Ramos (cell line): ENCODE measurements around the gene ENC1.

Experiments
- in situ Hi-C: fragments of 300-500 bp; cut with MboI; formaldehyde crosslinking; loops from one replicate; pipeline ENCODE4 v1.14.3; 2022; ENCODE audit warnings: low sequenced_read_pairs; ENCODE audit not compliant: unreplicated experiment

ENC1 gene

DNA sequence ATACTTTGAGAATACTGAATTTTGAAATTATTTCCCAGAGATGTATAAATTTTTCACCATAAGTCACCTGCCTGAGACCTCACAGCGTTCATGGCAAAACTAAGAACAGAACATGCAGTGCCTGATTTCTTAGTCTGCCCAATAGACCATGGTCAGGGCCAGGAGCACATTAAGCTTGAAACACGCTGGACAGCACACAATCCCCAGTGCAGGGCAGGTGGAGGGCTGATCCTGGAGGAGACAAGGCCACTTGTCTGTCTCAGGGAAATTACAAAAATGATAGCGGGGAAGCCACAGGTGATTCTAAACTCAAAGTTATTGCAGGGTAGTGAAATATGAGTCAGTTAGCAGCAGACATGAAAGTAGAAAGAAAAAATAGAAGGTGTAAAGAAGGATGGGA, 18.6 kb upstream of the ENC1 start:
- in situ Hi-C loops, result loop anchor here (25.0 kb wide), 1 partner anchor 253 kb away; no protein-coding TSS in a partner anchor

GRCh38 chr5:74657165-74657564, 16.6 kb upstream of the ENC1 start:
- in situ Hi-C loops, result loop anchor here (25.0 kb wide), 1 partner anchor 255 kb away; no protein-coding TSS in a partner anchor

GRCh38 chr5:74655716-74656115, 15.2 kb upstream of the ENC1 start:
- in situ Hi-C loops, result loop anchor here (25.0 kb wide), 1 partner anchor 257 kb away; no protein-coding TSS in a partner anchor

GRCh38 chr5:74655206-74655605, 14.7 kb upstream of the ENC1 start:
- in situ Hi-C loops, result loop anchor here (25.0 kb wide), 1 partner anchor 257 kb away; no protein-coding TSS in a partner anchor

- in situ Hi-C loops, result loop anchor here (5.0 to 25.0 kb wide), 2 partner anchors 258 to 752 kb away; no protein-coding TSS in a partner anchor
Measured at GRCh38 chr5:74653991-74654390, 13.5 kb upstream of the ENC1 start.

DNA sequence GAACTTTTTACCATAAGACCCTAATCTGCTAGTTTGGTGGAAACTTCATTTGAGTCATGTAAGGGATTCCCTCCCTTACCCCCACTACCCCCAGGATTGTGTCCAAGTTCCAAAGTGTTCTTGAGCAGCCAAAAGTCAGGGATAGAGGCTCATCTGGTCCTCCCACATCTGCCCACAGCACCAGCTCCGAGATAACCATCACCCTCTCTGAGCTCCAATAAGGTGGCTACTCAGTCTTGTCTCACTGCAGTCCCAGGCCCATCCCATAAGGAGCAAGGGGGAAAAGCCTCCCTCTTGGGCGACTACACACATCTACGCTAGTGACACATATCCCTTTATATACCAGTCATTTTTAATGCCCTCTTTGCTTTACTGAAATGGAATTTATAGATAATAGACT, 12.0 kb upstream of the ENC1 start:
- in situ Hi-C loops, result loop anchor here (5.0 to 25.0 kb wide), 2 partner anchors 260 to 750 kb away; no protein-coding TSS in a partner anchor

- in situ Hi-C loops, result loop anchor here (5.0 to 25.0 kb wide), 2 partner anchors 261 to 749 kb away; no protein-coding TSS in a partner anchor
Measured at GRCh38 chr5:74651710-74652109, 11.2 kb upstream of the ENC1 start.

DNA sequence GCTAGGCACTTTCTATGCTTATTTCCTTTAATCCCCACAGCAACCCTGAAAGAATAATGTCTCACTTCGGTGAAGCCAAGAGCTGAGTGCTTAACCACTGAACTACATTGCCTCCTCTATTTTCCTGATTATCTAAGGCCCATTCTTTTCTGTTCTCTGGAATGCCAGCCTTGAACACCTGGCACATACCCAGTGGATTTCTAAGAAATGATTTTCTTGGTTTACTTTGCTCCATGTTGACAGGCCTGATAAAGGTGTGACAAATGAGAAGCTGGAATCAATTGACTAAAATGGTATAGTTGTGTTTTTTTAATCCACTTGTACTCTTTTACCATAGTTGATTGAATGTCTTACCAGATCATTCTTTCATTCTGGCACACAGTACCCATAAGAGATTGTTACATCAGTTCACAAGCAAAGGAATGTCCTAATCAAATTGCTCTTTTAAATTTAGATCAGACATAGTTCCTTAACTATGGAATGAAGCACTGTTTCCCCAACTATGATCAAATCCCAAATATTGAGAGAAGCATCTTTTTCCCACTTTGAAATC, 9.0 kb upstream of the ENC1 start:
- in situ Hi-C loops, result loop anchor here (10.0 kb wide), 1 partner anchor 255 kb away; no protein-coding TSS in a partner anchor

- in situ Hi-C loops, result loop anchor here (10.0 kb wide), 1 partner anchor 254 kb away; no protein-coding TSS in a partner anchor
Measured at GRCh38 chr5:74648835-74649293, 8.3 kb upstream of the ENC1 start.

GRCh38 chr5:74647096-74647495, 6.6 kb upstream of the ENC1 start:
- in situ Hi-C loops, result loop anchor here (10.0 kb wide), 1 partner anchor 252 kb away; no protein-coding TSS in a partner anchor

DNA sequence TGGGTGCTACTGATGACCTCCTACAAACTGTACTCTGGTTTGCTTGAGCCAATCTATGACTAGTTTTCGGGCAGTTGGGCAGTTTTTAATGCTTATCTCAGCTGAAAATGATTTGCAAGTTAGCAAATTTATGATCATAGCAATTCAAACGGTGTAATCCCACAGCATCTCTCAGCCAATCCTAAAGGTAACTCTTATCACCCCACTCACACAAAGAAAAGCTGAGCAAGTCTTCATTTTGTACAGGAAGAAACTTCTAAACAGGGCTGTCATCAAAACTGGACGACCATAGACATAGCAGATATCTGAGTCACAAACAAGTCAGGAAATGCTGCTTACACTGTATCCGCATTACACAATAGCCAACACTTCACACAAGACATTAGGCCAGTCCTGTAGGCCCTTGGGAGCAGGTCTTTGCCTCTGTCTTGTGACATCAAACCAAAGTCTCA, 2.6 kb upstream of the ENC1 start:
- in situ Hi-C loops, result loop anchor here (10.0 kb wide), 1 partner anchor 248 kb away; no protein-coding TSS in a partner anchor

DNA sequence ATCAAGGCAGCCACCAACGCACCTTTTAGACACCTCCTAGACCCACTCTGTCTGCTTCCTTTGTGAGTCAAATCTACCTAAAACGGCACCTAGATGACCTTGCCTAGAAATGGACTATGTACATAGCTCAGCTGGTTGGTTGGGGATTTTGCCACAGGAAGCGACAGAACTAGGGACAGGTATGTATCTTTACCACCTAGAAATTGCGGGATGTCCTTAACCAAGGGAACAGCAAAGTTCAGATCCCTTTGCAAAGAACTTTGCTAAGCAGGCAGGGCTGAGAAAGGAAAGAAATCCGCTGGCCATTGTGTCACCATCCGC, 2.0 kb upstream of the ENC1 start:
- in situ Hi-C loops, result loop anchor here (10.0 kb wide), 1 partner anchor 248 kb away; no protein-coding TSS in a partner anchor

GRCh38 chr5:74641735-74642542, 1.4 kb upstream of the ENC1 start:
- in situ Hi-C loops, result loop anchor here (10.0 kb wide), 1 partner anchor 247 kb away; no protein-coding TSS in a partner anchor

DNA sequence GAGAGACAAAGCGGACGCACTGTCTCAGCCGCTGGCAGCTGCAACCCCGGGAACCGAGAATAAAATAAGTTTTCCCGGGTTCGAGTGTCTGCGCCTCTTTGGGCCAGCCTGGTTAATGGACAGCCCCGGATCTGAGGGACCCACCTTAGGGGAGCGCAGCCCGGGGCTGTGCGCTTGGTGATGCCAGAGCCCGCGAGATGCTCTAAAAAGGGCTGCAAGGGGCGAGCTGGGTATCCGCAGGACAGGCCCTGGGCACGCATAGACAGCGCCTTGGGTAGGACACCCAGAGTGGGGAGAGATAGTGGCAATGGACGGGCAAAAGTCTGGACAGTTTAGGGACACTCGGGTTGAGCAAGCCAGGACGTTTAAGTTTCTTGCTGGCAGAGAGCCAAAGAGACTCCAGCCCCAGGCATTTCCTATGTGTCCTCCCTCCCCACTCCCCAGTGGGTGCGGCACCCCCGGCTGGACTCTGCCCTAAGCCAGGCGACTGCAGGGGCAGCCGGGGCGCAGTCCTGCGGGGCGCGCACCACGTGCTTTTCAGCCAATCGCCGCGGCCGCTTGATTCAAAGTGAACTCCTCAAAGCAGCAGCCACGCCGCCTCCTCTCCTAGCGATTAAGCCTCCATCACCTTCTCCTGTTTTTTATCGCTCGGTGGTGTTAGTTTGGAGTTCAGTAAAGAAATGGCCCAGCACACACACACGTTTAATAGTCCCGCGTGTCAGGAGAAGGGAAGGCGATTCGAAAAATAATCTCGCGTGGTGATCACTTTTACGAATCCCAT, 616 bp upstream of the ENC1 start:
- in situ Hi-C loops, result loop anchor here (10.0 kb wide), 1 partner anchor 246 kb away; no protein-coding TSS in a partner anchor

- in situ Hi-C loops, result loop anchor here (10.0 kb wide), 1 partner anchor 245 kb away; no protein-coding TSS in a partner anchor
Measured at GRCh38 chr5:74639807-74640449, 600 bp downstream of the ENC1 start.

GRCh38 chr5:74638970-74639806, 1.3 kb downstream of the ENC1 start:
- in situ Hi-C loops, result no loop called here

- in situ Hi-C loops, result no loop called here
Measured at GRCh38 chr5:74638544-74638969, 2.0 kb downstream of the ENC1 start.

DNA sequence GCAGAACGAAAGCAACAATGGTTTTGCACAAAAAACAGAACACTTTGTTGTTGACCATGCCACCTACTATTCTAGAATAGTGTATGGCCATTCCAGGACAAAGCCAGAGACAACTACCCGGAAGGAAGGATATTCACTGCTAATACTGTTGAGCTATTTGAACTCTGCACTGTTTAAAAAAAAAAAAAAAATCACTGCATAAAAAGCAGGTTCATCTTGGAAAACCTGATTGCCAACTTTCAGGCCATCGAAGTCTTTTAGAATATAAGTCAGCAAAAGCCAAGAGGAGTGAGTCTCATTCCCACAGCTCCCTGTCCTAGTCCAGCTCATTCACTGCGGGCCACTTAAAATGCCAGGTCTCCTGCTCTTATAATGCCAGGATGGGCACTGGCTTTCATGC, 4.0 kb downstream of the ENC1 start:
- in situ Hi-C loops, result no loop called here

DNA sequence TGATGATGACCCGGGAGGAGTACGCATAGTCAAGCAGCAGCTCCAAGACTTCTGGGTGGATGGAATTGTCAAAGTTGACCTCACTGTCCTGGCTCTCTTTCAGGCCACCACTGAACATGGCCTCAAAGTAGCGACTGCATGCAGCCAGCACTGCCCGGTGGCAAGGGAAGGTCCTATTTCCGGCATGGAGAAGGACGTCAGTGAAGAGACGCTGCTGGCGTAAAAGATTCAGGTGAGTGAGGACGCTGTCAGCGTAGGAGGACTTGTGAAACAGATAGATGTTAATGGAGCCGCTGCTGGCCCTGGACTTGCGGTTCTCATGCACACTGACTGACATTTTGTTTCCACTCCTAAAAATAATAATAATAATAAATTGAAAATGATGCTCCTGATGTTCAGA, 4.4 kb downstream of the ENC1 start:
- in situ Hi-C loops, result no loop called here
